HG02943 (cell line): ENCODE data around the gene CYP46A1.

ENCODE experiments used
- ATAC-seq: cut with Tn5 transposase; IDR thresholded peaks from one replicate; pipeline ENCODE4 v1.9.1; 2021; ENCODE audit warnings: mild to moderate bottlenecking, low read depth, moderate library complexity; ENCODE audit not compliant: unreplicated experiment

CYP46A1 gene

DNA sequence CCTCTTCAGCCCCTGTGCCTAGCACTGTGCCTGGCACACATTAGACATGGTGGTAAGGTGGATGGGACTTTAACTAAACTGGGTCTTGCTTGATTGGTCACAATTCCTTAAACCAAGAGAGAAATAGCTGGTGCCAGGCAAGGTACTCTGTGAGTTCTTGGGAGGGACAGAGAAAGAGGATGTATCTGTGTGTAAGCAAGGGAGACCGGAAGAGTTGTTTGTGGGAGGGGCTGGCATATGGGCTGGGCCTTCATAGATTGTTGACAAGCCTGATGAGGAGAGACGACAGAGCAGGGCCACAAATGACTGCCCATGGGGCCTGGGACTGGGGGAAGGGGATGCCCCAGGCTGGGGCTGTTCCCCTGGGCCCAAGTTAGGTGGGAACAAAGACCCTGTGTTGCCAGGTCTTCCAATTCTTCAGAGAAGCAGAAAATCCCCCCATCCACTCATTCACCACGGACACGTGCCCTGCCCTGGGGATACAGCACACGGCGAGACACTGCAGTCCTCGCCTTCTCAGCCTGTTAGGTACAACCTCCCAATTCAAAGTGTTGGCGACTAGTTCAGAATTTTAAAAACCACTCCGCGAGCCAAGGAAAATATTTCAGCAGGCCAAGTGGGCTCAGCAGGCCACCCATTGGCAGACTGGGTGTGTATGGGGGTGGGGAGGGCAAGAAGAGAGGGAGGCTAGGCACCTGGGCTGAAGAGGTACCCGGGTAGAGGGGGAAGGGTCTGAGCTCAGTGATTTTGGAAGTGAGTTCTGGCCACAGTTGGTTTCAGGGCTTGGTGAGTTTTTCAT lies 11.4 kb upstream of the CYP46A1 start:
- ATAC-seq = no peak

DNA sequence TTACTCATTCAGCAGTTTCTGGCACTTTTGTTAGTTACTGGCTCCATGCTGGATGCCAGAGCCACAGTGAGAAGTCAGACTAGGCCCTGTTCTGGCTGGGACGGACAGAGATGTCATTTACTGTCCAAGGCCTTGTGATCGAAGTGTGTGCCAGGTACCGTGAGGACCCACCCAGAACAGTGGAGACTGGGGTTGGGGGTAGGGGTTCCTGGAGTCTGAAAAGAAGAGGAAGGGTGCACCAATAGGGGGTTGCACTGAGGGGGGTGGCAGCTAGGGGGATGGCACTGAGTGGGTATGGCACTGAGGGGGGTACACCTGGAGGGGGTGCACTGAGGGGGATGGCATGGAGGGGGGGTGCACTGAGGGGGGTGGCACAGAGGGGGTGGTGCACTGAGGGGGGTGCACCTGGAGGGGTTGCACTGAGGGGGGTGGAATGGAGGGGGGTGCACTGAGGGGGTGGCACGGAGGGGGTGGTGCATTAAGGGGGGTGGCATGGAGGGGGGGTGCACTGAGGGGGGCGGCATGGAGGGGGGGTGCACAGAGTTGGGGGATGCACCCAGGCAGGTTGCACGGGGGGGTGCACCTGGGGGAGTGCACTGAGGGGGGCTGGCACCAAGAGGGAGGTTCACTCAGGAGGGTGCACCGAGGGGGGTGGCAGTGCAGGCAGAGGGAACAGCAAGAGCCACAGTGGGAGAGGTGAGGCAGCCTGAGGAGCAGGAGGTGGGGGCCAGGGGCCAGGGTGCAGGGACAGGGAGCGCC lies 10.6 kb upstream of the CYP46A1 start:
- no peak for ATAC-seq

DNA sequence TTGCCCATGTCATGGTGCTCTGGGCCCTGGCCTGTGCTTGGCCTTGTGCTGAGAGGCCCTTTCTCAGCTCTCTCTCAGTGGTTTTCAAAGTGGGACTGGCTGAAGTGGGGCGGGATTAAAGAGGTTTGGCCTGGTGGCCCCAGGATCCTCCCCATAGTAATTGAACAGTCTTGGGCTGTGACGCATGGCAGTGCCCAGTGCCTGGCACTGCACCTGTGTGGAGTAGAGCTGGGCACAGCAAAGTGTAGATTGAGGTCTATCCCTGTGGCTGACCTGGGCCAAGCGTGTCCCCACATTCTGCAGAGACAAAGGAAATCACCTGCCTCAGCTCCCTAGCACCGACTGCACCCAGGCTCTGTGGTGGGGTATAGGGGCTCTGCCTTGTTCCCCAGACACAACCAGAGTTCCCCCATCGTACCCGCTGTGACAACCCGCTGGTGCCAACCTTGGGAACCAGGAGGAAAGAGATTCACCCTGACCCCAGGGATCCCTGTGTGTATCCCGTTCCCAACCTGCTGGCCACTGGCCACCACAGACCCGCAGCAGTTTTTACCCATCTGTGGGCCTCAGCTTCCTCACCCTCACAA lies 9.9 kb upstream of the CYP46A1 start:
- ATAC-seq = no peak

DNA sequence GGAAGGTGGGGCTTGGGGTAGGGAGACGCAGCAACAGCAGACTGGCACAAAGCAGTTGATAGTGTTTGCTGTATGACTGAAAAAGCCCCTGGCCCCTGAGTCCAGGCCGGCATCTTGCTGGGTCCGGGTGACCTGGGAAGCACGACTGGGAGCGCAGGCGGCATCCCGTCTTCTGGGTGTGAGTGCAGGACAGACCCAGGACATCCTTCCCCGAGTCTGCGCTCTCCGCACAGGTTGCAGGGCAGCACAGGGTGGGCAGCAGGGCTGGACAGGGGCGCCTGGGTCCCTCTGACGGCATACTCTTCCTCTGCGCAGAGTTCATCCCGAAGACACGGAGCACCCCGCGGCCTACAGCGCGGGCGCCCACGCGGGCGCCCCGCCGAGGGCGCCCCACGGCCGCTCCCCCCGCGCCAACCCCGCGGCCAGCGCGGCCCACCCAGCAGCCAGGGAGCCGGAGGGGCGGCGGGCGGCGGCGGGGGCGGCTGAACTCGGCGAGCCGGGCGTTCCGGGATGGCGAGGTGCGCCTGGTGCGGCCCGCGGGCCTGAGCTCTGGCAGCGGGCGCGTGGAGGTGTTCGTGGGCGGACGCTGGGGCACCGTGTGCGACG lies 9.2 kb upstream of the CYP46A1 start:
- no peak for ATAC-seq

DNA sequence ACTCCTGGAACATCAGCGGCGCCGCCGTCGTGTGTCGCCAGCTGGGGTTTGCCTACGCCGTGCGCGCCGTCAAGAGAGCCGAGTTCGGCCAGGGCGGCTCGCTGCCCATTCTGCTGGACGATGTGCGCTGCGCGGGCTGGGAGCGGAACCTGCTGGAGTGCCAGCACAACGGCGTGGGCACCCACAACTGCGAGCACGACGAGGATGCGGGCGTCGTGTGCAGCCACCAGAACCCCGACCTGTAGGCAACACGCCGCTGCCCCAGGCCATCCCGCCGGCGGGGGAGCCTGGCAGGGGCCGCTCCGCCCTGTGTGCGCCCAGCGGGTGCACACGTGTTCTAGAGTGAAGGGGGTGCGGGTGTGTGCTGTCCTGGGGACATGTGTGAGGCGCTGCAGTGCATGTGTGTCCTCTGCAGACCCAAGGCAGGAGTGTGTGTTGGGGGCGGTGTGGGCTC lies 8.7 kb upstream of the CYP46A1 start:
- no peak for ATAC-seq

DNA sequence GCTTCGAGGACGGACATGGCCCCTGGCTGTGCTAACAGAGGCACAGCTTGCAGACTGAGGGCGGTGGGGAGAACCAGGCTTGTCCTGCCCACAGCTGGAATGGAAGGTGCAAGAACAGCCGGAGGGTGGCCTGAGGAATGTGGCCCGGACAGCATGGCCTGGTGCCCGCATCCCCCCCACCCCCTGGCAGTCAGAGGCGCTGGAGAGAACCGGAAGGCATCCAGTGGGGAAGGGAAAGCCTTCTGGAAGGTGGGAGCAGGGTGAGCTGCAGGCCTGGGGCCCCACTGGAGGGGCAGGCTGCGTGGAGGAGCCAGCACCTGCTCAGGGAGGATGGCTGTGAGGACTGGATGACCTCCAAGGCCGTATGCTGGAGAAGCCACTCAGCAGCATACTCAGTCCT lies 8.1 kb upstream of the CYP46A1 start:
- no peak for ATAC-seq

DNA sequence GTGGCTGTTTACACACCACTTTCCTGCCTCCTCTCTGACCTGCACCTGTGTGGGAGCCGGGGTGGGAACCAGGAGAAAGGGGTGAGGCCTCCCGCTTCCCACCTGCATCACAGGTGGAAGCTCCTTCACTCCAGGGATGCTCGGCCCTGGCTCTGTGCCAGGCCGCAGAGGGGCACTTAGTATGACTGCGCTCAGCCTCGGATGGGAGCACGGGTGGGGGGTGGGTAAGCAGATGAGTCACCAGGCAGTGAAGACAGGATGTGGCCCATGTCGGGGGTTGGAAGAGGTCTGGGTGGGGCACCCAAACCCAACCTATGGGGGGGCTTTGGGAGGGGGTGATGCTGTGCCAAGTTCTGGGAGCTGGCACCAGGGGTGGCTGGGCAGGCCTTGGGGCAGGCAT lies 7.4 kb upstream of the CYP46A1 start:
- ATAC-seq = no peak

DNA sequence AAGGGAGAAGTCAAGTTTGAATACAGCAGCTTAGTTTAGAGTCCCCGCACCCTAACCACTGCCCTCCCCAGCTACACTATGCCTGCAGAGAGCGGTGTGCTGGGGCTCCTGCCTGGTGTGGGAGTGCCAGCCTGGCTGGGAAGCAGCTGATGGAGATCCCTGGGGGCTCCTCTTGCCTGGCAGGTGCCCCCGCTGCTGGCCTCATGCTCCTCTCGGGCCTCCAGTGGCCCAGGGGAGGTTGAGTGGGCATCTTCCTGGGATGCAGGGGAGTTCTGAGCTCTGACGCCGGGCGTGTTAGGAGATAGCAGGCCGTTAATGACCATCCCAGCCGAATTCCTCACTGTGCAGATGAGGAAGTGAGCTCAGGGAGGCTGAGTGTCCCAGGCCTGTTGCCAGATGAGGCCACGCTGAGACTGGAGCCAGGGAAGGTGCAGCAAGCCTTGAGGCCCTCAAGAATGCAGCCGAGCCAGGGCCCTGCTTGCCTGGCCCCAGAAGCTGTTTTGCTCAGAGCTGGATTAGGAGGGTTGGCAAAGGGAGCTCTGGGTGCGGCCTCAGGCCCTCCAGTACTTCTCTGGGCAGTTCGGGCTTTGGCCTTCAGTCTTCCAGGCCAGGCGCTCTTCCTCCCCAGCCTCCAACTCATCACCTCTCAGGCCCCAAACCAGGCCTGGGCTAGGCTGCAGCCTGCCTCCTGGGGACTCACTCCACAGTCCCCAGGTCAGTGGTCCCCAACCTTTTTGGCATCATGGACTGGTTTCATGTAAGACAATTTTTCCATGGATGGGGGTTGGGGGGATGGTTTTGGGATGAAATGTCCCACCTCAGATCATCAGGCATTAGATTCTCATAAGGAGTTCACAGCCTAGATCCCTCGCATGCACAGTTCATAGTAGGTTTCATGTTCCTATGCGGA lies 6.6 kb upstream of the CYP46A1 start:
- ATAC-seq = no peak

DNA sequence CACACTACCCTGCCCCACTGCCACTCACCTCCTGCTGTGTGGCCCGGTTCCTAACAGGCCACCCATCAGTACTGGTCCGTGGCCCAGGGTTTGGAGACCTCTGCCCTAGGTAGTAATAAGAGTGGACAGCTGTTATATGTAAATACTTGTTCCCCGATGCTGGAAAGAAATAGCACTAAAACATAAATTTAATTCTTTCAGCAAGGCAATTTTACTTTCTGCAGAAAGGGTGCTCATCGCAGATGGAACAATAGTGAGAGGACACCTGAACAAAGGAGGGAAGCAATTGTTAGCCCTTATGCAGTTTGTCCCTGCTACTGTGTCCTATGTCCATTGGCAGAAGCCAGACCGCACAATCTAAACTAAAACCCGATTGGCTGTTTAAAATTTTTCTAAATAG lies 5.9 kb upstream of the CYP46A1 start:
- no peak for ATAC-seq

DNA sequence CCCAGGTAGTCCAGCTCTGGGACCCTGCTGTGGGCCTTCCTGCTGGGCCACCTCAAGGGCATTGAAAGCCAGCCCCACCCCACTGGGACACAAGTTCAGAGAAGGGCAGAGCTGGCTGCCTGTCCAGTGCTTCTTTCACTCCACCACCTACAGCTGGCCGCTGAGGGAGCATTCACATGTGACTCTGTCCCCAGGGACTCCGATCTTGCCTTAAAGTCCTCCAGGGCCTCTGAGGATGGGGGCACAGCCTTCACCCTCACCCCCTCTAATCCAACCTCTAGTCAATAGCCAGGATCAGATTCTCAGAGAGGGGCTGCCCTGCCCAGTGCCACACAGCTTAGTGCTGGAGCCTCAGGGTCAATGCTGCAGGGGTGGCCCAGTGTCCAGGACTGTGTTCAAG lies 5.0 kb upstream of the CYP46A1 start:
- no peak for ATAC-seq

DNA sequence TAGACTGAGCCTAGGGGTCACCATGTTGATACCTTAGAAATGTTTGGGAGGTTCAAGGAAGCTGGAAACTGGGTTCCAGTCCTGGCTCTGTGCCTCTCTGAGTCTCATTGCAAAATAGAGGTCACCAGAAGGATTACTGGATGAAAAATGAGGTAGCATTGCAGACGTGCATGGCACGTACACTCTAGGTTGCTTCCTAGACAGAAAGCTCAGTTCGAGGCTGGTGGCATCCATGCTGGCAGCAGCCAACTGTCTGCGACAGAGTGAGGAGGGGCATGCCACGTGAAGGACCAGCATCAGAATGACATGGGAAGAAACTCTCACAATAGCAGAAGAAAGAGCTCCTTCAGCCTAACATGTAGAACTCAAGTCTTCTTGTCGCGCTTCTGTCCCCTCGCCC lies 4.6 kb upstream of the CYP46A1 start:
- no peak for ATAC-seq

DNA sequence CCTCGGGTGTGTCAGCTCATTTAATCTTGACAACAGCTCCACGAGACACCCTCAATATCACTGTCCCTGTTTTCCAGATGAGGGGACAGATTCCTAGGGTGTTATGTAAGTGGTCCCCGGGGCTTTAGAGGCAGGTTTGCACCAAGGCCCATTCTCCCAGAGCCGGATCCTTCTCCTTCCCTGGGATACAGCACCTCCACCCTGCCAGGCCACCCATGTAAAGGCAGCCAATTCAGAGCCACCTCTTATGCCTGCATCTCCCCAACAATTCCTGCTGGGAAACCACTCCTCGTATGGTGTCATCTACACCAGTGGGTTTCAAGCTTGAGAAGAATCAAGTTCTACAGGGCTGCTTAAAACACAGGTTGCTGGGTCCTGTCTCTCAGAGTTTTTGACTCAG lies 4.1 kb upstream of the CYP46A1 start:
- no peak for ATAC-seq

DNA sequence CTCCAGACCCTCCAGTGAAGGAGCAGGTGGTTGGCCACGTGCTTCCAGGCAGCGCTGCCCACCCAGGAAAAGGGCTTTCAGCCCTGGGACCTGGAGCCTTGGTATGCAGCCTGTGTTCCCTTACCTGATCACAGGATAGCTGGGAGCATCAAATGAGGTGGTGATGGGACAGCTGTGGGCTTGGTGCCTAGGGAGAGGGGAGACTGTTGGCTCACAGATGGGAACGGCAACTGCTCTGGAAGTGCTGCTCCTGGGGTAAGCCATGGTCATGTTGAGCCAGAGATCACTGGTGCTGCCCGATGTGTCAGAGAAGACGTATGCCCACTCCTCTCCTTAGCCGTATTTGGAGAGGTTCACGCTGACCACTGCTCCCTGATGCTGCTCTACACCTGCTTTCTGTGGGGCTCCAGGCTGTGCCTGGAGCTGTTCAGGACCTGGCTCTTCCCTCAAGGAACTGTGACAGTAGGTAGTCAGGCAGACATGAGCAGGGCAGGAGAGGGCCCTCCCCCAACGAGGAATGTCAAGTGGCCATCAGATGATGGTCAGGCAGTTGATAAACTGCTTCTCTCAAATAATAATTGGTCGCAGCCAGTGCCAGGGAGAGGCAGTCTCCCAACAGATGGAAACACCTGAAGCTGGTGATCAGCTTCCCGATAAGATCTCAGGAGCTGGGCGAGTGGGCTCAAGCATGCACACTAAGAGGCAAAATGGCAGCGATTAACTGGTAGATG lies 2.8 kb upstream of the CYP46A1 start:
- no peak for ATAC-seq

DNA sequence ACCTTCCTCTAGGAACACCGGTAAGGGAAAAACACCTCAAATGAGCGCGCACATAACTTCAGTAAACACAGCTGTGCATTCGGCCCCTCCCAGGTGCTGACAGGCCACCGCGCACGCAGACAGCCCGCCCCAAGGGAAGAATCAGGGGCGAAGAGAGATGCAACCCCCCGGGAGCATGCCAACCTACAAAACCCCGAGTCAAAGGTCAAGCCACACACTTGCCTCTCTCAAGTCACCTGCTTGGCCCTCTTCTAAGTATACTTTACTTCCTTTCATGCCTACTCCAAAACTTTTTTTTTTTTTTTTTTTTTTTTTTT lies 2.3 kb upstream of the CYP46A1 start:
- ATAC-seq = no peak

DNA sequence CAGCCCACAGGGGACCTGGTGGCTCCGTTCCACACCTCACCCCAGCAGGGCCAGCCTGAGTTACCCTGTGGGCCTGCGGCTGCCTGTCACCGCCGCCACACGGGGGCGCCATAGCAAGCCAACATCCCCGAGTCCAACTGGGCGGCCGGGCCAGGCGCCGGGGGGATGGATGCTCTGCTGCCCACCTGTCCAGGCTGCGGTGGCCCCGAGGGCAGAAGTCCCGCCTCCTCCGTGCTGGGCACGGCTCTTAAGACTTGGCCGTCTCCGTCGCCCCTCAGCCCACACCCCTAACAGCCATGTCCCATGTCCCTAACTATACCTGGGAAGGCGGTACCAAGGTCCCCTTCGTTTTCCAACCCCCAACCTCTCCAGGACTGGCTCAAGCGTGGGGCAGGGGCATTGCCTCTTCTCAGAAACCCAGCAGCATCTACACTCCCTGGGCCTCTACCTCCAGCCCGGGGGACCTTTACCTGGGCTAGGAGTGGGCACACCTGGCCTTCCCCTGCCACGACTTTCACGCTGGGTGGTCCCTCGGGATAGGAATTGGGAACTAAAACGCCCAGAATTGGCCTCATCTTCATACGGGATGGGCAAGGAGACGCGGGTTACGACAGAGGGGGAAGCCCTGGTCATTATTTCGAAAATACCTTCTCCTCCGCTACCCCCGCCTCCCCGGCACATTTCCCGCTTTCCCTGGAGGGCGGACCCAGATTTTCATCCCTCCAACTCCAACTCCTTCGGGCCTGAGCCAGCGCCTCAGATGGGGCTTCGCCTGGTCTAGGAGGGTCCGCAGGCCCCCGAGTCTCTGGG lies 1.1 kb upstream of the CYP46A1 start:
- ATAC-seq = peak; percentile 32

DNA sequence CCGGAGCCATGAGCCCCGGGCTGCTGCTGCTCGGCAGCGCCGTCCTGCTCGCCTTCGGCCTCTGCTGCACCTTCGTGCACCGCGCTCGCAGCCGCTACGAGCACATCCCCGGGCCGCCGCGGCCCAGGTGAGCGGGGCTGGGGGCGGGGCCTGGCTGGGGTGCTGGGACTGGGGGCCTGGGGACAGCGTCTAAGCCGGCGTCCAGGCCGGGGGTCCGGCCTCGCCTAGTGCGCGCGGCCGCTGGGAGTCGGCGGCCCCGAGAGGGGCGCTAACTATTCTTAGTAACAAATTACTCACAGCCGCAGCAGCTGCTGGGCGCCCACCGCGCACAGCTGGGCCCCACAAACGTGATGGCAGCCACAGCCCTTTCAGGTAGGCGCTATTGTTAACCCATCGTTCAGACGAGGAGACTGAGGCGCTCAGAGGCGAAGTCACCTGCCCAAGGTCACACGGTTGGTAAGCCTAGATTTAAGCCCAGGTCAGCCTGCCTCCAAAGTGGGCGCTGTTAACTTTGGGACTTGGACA lies 374 bp downstream of the CYP46A1 start:
- ATAC-seq = peak; percentile 26

DNA sequence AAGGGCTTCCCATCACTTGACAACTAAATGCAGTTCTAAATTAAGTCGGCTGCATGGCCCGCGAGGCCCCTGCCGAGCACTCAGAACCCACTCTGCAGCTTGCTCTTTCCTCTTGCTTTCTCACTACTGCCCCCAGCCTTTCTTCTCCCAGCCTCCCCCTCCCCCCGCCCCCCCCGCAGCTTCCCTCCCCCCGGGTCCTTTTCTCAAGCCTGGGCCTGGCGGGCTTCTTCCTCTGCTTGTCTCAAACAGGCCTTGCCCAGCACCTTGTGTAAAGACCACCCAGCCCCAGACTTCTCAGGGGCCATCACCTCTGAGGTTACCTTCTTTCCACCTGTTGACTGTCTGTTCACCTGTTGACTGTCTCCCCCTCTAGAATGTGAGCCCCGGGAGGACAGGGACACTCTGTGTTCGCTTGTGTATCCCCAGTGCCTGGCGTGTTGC lies 1.1 kb downstream of the CYP46A1 start:
- no peak for ATAC-seq

DNA sequence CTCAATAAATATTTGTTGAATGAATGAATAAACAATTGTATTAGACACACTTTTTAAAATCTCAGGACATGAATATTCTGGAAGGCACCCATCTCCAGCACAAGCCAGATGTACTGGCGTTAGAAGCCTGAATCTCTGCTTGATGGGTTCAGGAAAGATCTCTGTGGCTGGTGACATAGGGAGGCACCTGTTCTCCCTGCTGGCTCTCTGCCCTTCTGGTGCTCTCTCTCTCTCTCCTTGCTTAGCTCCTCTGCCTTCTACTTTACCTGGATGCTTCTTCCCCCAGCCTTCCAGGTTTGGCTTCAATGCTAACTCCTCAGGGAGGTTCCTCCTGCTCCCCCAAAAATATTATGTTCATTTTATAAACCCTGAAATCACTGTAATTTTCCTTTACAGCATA lies 1.5 kb downstream of the CYP46A1 start:
- ATAC-seq = no peak
